ENCODE data around the gene KIAA0232.

The KIAA0232 gene

GRCh38 chr4:6916587-6917460 is 134.3 kb downstream of the KIAA0232 start:
- no peaks in the 10 kb centered on the region for H3K9me3 ChIP-seq
- intact Hi-C loops (cut with DNase I; ENCODE audit: low total_unique reads) = no loop called here
- DNase-seq = no peak
- no peaks in the 10 kb centered on the region for H3K36me3 ChIP-seq
- no peak overlapping the region for H3K4me3 ChIP-seq
- no peak overlapping the region for H3K27ac ChIP-seq
- TF ChIP-seq CTCF (IDR thresholded peaks at IDR 0.05) = no peak
- H3K4me1 ChIP-seq = peaks cover 0 to 21% (median 10%) of the 10 kb centered on the region in 4 donors
- no peaks in the 10 kb centered on the region for H3K27me3 ChIP-seq

GRCh38 chr4:6917461-6918271 is 135.1 kb downstream of the KIAA0232 start:
- Histone ChIP-seq H3K4me1 (peaks cover 0 to 19% (median 8%) of the 10 kb centered on the region in 4 donors), H3K4me3 (no peak overlapping the region), H3K9me3 (no peaks in the 10 kb centered on the region), H3K27me3 (no peaks in the 10 kb centered on the region), H3K36me3 (no peaks in the 10 kb centered on the region), H3K27ac (no peak overlapping the region)
- peak in 1 of 2 donors; percentile 76 for DNase-seq
- intact Hi-C loops (cut with DNase I; ENCODE audit: low total_unique reads) = no loop called here
- peak in 1 of 2 experiments; percentile 18 for TF ChIP-seq CTCF (IDR thresholded peaks at IDR 0.05)

- no peak for DNase-seq
- intact Hi-C loops (cut with DNase I; ENCODE audit: low total_unique reads) = no loop called here
- TF ChIP-seq CTCF (IDR thresholded peaks at IDR 0.05) = no peak
- Histone ChIP-seq H3K4me3 (no peak overlapping the region), H3K27me3 (no peaks in the 10 kb centered on the region), H3K9me3 (no peaks in the 10 kb centered on the region), H3K27ac (no peak overlapping the region), H3K36me3 (peaks cover 2% of the 10 kb centered on the region in 3 donors), H3K4me1 (peaks cover 0 to 19% (median 8%) of the 10 kb centered on the region in 4 donors)
Observed at GRCh38 chr4:6918338-6918737, 135.8 kb downstream of the KIAA0232 start.

- H3K36me3 ChIP-seq = peaks cover 17 to 20% (median 19%) of the 10 kb centered on the region in 3 donors
- peaks cover 0 to 19% (median 8%) of the 10 kb centered on the region in 4 donors for H3K4me1 ChIP-seq
- DNase-seq = no peak
- TF ChIP-seq CTCF (IDR thresholded peaks at IDR 0.05) = no peak
- intact Hi-C loops (cut with DNase I; ENCODE audit: low total_unique reads) = no loop called here
- H3K4me3 ChIP-seq = no peak overlapping the region
- no peaks in the 10 kb centered on the region for H3K9me3 ChIP-seq
- no peak overlapping the region for H3K27ac ChIP-seq
- no peaks in the 10 kb centered on the region for H3K27me3 ChIP-seq
Observed at GRCh38 chr4:6920171-6920570, 137.6 kb downstream of the KIAA0232 start.

- Histone ChIP-seq H3K4me1 (peaks cover 0 to 11% (median 3%) of the 10 kb centered on the region in 4 donors), H3K27ac (no peak overlapping the region)
Observed at GRCh38 chr4:6923507-6923906, 141.0 kb downstream of the KIAA0232 start.

More at GRCh38 chr4:6923507-6923906, 141.0 kb downstream of the KIAA0232 start:
- Histone ChIP-seq H3K36me3 (peaks cover 17 to 30% (median 28%) of the 10 kb centered on the region in 3 donors), H3K9me3 (no peaks in the 10 kb centered on the region), H3K27me3 (no peaks in the 10 kb centered on the region), H3K4me3 (no peak overlapping the region)
- intact Hi-C loops (cut with DNase I; ENCODE audit: low total_unique reads) = no loop called here
- no peak for DNase-seq
- TF ChIP-seq CTCF (IDR thresholded peaks at IDR 0.05) = no peak

Data from tibial artery (tissue), 4 donors.